ENCODE data around the gene EPHB4. TPM values are rescaled to one million over a fixed set of nuclear protein-coding genes. Genes with fewer than 3 reads are reported as not detected.

Gene EPHB4
- total and polyA plus RNA-seq, 2 of the 8 experiments (the other 6 are each of a cell fraction or from before 2014, with no cell fraction given), result 85.0 to 113 TPM

GRCh38 chr7:100811480-100811879 is 15.8 kb downstream of the EPHB4 start:
- Histone ChIP-seq H3K23ac (ENCODE audit: insufficient read length) (no peak overlapping the region), H3K4me2 (ENCODE audit: insufficient read depth in 1 of 2, low read depth in 2 of 2, low read length in 2 of 2) (no peak overlapping the region), H4K20me1 (replicated peaks in 1 of 2; ENCODE audit: control insufficient read depth in 1 of 2, insufficient read depth in 2 of 2, low read length in 2 of 2) (peaks cover 8 to 12% of the 10 kb centered on the region in 2 experiments), H2BK5ac (ENCODE audit: low read depth, low read length) (no peak overlapping the region), H2BK12ac (ENCODE audit: low read depth, low read length) (no peak overlapping the region), H3K27me3 (replicated peaks in 1 of 4; ENCODE audit: control insufficient read depth in 3 of 4, extremely low read depth in 1 of 4, insufficient read depth in 3 of 4, low read length in 3 of 4) (no peaks in the 10 kb centered on the region), H2AFZ (ENCODE audit: low read length) (no peak overlapping the region), H3K36me3 (ENCODE audit: control insufficient read depth in 2 of 4, insufficient read depth in 4 of 4, low read length in 3 of 4) (peaks cover 35 to 96% (median 73%) of the 10 kb centered on the region in 4 experiments), H4K5ac (ENCODE audit: insufficient read length, low read depth, low read length) (no peak overlapping the region), H2AK5ac (ENCODE audit: low read depth, low read length) (no peak overlapping the region), H3K9ac (replicated peaks in 1 of 4; ENCODE audit: extremely low read depth in 1 of 4, low read depth in 3 of 4, low read length in 3 of 4) (no peak overlapping the region), H3K23me2 (ENCODE audit: low read depth, low read length) (no peaks in the 10 kb centered on the region), H2BK20ac (ENCODE audit: low read length) (no peak overlapping the region), H3K4me1 (replicated peaks in 1 of 4; ENCODE audit: control insufficient read depth in 3 of 4, insufficient read depth in 4 of 4, low read length in 3 of 4) (no peaks in the 10 kb centered on the region), H4K91ac (replicated peaks; ENCODE audit: insufficient read length, low read length) (no peak overlapping the region), H3K9me3 (ENCODE audit: insufficient read depth in 2 of 2, low read depth in 1 of 2, low read length in 1 of 2) (no peaks in the 10 kb centered on the region), H2BK120ac (replicated peaks; ENCODE audit: low read depth, low read length) (no peak overlapping the region), H3K14ac (ENCODE audit: insufficient read length) (no peak overlapping the region), H3K4ac (replicated peaks; ENCODE audit: insufficient read length, low read depth, low read length) (no peak overlapping the region), H3K27ac (ENCODE audit: low read depth, low read length) (no peak overlapping the region), H4K8ac (ENCODE audit: extremely low read depth, insufficient read depth, low read length) (no peak overlapping the region), H3K56ac (replicated peaks; ENCODE audit: insufficient read length, low read depth, low read length) (no peak overlapping the region), H3K79me2 (ENCODE audit: control insufficient read depth in 1 of 2, insufficient read depth in 2 of 2, low read length in 2 of 2) (no peaks in the 10 kb centered on the region), H2BK15ac (ENCODE audit: low read length) (no peak overlapping the region), H3K79me1 (ENCODE audit: low read depth, low read length) (peaks cover under 1% of the 10 kb centered on the region), H3K4me3 (ENCODE audit: extremely low read depth in 1 of 4, insufficient read depth in 2 of 4, low read depth in 3 of 4, low read length in 4 of 4) (no peak overlapping the region), H3K18ac (ENCODE audit: extremely low read depth, low read length) (no peak overlapping the region)
- 90% methylated on average over 6 of the region's 6 CpGs; no CpG with 5 or more reads in 1 of the 2 experiments for WGBS, 2 experiments (ENCODE audit: extremely low coverage in 1 of 2, insufficient coverage in 1 of 2, insufficient read length in 1 of 2, insufficient replicate concordance in 2 of 2, low coverage in 1 of 2, low lambda C conversion rate in 2 of 2, missing lambda C conversion rate in 1 of 2)
- FAIRE-seq, result no peak
- DNase-seq (ENCODE audit: low read depth in 1 of 2, low spot score in 2 of 2), result no peak
- CTCF ChIA-PET (ENCODE audit: partially characterized antibody), result interaction anchor here (0.8 to 8.7 kb wide), 5 partner anchors 8 to 26 kb away, joined by 3 to 117 read pairs (median 4); no protein-coding TSS in a partner anchor
- POLR2A ChIA-PET (ENCODE audit: partially characterized antibody), result interaction anchor here (0.6 to 10.3 kb wide), 7 partner anchors 9 to 436 kb away, joined by 3 to 124 read pairs (median 6); partner anchors contain the start of genes EPHB4 and SLC12A9
- no peak for TF ChIP-seq ATF2 (IDR thresholded peaks at IDR 0.05; ENCODE audit: low read length)
- no peak for TF ChIP-seq GTF2F1 (IDR thresholded peaks at IDR 0.05; ENCODE audit: borderline replicate concordance, low read depth, low read length)
- no peak for TF ChIP-seq HDAC2 (IDR thresholded peaks at IDR 0.05; ENCODE audit: borderline replicate concordance in 1 of 2, low read depth in 2 of 2, low read length in 2 of 2)
- no peak for TF ChIP-seq NRF1 (IDR thresholded peaks at IDR 0.05; ENCODE audit: low read depth, low read length)
- no peak for TF ChIP-seq BRCA1 (IDR thresholded peaks at IDR 0.05; ENCODE audit: low read depth, low read length)
- no peak for TF ChIP-seq CTBP2 (IDR thresholded peaks at IDR 0.05; ENCODE audit: borderline replicate concordance, insufficient read depth, insufficient read length, low read length)
- TF ChIP-seq RBBP5 (IDR thresholded peaks at IDR 0.05; ENCODE audit: borderline replicate concordance, low read depth, low read length), result no peak
- TF ChIP-seq TBP (IDR thresholded peaks at IDR 0.05; ENCODE audit: low read depth, low read length), result no peak

Measured in H1 (cell line).